ENCODE measurements around the gene DNAH2.

- TF ChIP-seq ZNF274 (IDR thresholded peaks at IDR 0.05; ENCODE audit: low read depth, low read length) = no peak
- TF ChIP-seq YY1 (IDR thresholded peaks at IDR 0.05; ENCODE audit: insufficient read depth, insufficient read length) = no peak
Observed at GRCh38 chr17:7803981-7804380, 86.4 kb downstream of the DNAH2 start.

Data from NT2/D1 (cell line).